ENCODE results near the gene FARSA.
A peak's percentile ranks its signal among the peaks of the same experiment; 100 is the strongest.
"Not testable (repeated sequence)": the region's sequence is repeated elsewhere in the genome, so short reads cannot be mapped to it uniquely, and the experiment has no call there.

Gene FARSA

GRCh38 chr19:12933287-12934072 lies at the start of gene FARSA:
TSS of gene FARSA (minus strand) at chr19:12933711. CDS start at chr19:12933696, 15 bp downstream.
- DNase-seq (ENCODE audit: low read depth in 3 of 3) = peak; percentile 80 to 83 (median 83)

- DNase-seq (ENCODE audit: low read depth in 3 of 3) = no peak
Measured at GRCh38 chr19:12983091-12983490, 49.6 kb upstream of the FARSA start.

- DNase-seq (ENCODE audit: low read depth in 3 of 3) = no peak
Measured at GRCh38 chr19:12982648-12983047, 49.1 kb upstream of the FARSA start.

GRCh38 chr19:12979974-12980373 lies 46.5 kb upstream of the FARSA start:
- no peak for DNase-seq (ENCODE audit: low read depth in 3 of 3)

GRCh38 chr19:12976109-12976508 lies 42.6 kb upstream of the FARSA start:
- DNase-seq (ENCODE audit: low read depth in 3 of 3) = not testable (repeated sequence)

- no peak for DNase-seq (ENCODE audit: low read depth in 3 of 3)
Measured at GRCh38 chr19:12975221-12975741, 41.8 kb upstream of the FARSA start.

GRCh38 chr19:12974301-12975220 lies 41.0 kb upstream of the FARSA start:
- no peak for DNase-seq (ENCODE audit: low read depth in 3 of 3)

- DNase-seq (ENCODE audit: low read depth in 3 of 3) = no peak
Measured at GRCh38 chr19:12973236-12973635, 39.7 kb upstream of the FARSA start.

- DNase-seq (ENCODE audit: low read depth in 3 of 3) = no peak
Measured at GRCh38 chr19:12970070-12970820, 36.7 kb upstream of the FARSA start.

GRCh38 chr19:12969292-12969988 lies 35.9 kb upstream of the FARSA start, which contains the start of gene DAND5:
TSS of gene DAND5 (plus strand) at chr19:12969576. CDS start at chr19:12969661, 85 bp downstream.
- DNase-seq (ENCODE audit: low read depth in 3 of 3) = no peak

- DNase-seq (ENCODE audit: low read depth in 3 of 3) = no peak
Measured at GRCh38 chr19:12967907-12968306, 34.4 kb upstream of the FARSA start.

GRCh38 chr19:12965812-12966135 lies 32.3 kb upstream of the FARSA start:
- DNase-seq (ENCODE audit: low read depth in 3 of 3) = no peak

- peak; percentile 68 to 75 (median 72) for DNase-seq (ENCODE audit: low read depth in 3 of 3)
Measured at GRCh38 chr19:12965017-12965811, 31.7 kb upstream of the FARSA start.

GRCh38 chr19:12959481-12959880 lies 26.0 kb upstream of the FARSA start:
- no peak for DNase-seq (ENCODE audit: low read depth in 3 of 3)

GRCh38 chr19:12957389-12957952 lies 24.0 kb upstream of the FARSA start:
- DNase-seq (ENCODE audit: low read depth in 3 of 3) = not testable (repeated sequence)

- peak; percentile 65 to 81 (median 78) for DNase-seq (ENCODE audit: low read depth in 3 of 3)
Measured at GRCh38 chr19:12956446-12957388, 23.2 kb upstream of the FARSA start, which contains the start of gene GADD45GIP1. TSS of gene GADD45GIP1 (minus strand) at chr19:12957223. CDS start at chr19:12957212, 11 bp downstream.

- DNase-seq (ENCODE audit: low read depth in 3 of 3) = no peak
Measured at GRCh38 chr19:12955996-12956395, 22.5 kb upstream of the FARSA start.

GRCh38 chr19:12955575-12955974 lies 22.1 kb upstream of the FARSA start:
- DNase-seq (ENCODE audit: low read depth in 3 of 3) = not testable (repeated sequence)

- DNase-seq (ENCODE audit: low read depth in 3 of 3) = no peak
Measured at GRCh38 chr19:12954612-12954962, 21.1 kb upstream of the FARSA start.

Measured in stimulated activated CD4-positive, alpha-beta T cell treated with anti-CD3 and anti-CD28 coated beads, TNF-alpha, amount 100 ng/mL, for 4 hours (primary cell).